ENCODE measurements around the gene METRNL. TPM values are rescaled to one million over a fixed set of nuclear protein-coding genes. Genes with fewer than 3 reads are reported as not detected.
A peak's percentile ranks its signal among the peaks of the same experiment; 100 is the strongest.
"Not testable (repeated sequence)": the region's sequence is repeated elsewhere in the genome, so short reads cannot be mapped to it uniquely, and the experiment has no call there.

METRNL gene
- total RNA-seq, 1 donor from 2014 or later: 4.7 TPM

DNA sequence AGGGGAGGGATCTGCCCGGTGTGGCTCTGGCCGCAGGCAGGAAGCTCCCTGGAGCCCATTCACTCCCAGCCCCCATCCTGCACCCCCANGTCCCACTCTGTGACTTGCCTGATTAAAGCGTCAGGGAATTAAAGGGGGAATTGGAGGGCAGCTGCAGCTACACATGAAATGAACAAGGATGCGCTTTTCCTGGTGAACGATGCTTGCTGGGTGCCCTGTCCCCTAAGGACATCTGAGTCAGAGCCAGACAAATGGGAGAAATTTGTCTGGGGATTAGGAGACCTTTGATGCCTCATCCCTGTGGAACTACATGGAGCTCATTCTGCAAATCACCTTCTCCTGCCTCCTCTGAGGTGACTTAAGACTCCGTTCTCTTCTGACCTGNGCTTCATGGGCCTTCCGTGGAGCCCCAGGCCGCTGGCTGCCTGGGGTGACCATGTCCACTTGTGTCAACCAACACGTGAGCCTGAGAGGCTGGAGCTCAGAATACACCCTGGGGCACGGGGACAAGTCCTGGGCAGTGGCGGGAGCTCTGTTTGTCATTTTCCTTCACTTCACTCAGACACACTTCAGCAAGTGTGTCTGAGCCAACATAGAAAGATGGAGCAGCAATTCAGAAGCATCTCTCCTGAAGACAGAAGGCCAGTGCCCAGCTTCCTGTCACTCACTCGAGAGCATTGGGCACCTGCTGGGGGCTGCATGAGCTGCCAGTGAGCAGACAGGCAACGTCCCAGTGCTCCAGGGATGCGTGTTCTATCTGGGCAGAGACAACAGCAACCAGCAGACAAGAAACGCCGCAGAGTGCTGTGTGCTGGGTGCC lies 54.1 kb downstream of the METRNL start:
- DNase-seq (ENCODE audit: low spot score) (peak; percentile 30), ATAC-seq (no peak)

DNA sequence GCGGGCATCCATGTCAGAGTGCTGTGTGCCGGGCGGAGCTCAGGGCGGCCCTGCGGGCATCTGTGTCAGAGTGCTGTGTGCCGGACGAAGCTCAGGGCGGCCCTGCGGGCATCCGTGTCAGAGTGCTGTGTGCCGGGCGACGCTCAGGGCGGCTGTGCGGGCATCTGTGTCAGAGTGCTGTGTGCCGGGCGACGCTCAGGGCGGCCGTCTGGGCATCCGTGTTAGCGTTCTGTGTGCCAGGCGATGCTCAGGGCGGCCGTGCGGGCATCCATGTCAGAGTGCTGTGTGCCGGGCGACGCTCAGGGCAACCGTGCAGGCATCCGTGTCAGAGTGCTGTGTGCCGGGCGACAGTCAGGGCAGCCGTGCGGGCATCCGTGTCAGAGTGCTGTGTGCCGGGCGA lies 55.0 kb downstream of the METRNL start:
- not testable (repeated sequence) for ATAC-seq; DNase-seq (ENCODE audit: low spot score)

DNA sequence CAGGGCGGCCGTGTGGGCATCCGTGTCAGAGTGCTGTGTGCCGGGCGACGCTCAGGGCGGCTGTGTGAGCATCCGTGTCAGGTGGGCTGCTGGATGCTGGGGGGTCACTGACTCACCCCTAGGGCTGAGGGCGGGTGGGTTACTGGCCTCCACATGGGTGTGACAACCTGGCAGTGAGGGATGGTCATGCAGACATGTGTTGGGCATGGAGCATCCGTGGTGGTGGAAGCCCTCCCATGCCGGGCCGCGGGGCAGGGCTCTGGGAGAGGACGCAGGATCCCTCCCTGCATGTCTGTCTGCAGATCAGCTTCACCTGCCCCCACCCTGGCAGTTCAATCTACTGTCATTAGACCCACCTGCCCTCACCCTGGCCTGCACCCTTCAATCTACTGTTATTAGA lies 56.3 kb downstream of the METRNL start:
- DNase-seq (ENCODE audit: low spot score) (peak; percentile 36), ATAC-seq (no peak)

DNA sequence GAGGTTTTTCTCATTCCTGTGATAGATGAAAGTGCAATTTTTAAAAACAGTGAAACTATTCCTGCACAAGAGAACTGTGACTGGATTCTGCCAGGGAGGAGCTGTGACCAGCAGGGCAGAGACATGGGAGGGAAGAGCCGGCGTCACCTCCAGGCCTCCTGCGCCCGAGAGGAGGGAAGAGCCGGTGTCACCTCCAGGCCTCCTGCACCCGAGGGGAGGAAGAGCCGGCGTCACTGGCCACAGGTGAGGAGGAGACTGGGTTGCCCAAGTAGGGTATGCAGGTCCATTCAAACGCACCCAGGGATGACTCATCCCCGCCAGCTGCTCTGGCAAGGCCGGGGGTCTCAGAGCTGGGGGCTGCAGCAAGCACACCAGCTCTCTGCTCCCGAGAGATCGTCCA lies 56.7 kb downstream of the METRNL start:
- peak; percentile 32 for DNase-seq (ENCODE audit: low spot score)
- ATAC-seq: no peak

DNA sequence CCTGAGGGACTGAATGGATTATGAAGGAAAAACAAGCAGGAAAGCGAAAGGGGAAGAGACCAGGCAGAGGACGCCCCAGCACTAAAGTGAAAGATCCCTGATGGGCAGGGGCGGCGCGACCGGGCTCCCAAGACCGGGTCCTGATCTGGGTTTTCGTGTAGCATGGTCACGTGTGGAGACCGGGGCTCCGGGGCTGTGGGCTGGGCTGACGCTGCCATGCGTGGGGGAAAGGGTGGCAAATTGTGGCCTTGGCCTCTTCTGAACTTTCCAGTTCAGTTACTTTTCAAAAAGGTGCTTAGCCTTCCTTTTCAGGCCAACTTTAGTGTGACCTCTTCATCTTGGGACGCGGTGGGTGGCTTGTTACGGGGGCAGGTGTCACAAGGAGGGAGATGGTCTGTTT lies 57.5 kb downstream of the METRNL start:
- DNase-seq (ENCODE audit: low spot score) (peak; percentile 41), ATAC-seq (no peak)

DNA sequence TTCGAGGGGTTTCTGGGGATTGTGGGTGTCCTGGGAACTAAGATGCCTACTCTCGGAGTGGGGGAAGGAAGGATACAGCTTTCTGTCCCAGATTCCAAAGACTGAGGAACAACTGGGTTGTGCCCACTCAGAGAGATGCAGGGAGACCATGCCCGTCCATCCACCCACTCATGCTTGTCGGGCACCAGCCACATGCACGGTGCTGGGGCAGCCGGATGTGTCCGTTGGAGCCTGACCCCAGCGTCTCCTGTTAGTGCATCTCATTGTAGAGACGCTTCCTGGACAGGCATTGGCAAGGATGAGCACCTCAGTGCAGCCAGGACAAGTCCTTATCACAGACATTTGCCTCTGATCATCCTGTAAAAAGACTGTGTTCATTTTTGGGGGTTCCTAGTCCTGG lies 58.1 kb downstream of the METRNL start:
- ATAC-seq (no peak), DNase-seq (ENCODE audit: low spot score) (peak; percentile 37)

DNA sequence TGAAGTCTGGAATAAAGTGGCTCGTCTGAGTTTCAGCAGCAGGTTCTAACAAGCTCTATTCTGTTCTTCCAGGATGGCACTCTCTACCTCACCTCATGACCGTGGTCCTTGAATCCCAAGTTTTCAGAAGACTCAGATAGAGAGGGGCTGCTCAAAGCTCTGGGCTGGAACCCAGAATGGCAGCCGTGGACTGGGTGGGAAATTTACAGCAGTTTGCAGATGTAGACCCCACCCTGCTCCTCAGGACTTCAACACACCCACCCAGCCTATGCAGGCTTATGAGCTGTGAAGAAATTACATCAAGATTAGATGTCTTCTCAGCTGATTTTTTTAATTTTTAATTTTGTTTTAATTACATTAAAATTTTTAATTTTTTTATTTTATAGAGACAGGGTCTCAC lies 59.4 kb downstream of the METRNL start:
- ATAC-seq: no peak
- DNase-seq (ENCODE audit: low spot score): no peak

DNA sequence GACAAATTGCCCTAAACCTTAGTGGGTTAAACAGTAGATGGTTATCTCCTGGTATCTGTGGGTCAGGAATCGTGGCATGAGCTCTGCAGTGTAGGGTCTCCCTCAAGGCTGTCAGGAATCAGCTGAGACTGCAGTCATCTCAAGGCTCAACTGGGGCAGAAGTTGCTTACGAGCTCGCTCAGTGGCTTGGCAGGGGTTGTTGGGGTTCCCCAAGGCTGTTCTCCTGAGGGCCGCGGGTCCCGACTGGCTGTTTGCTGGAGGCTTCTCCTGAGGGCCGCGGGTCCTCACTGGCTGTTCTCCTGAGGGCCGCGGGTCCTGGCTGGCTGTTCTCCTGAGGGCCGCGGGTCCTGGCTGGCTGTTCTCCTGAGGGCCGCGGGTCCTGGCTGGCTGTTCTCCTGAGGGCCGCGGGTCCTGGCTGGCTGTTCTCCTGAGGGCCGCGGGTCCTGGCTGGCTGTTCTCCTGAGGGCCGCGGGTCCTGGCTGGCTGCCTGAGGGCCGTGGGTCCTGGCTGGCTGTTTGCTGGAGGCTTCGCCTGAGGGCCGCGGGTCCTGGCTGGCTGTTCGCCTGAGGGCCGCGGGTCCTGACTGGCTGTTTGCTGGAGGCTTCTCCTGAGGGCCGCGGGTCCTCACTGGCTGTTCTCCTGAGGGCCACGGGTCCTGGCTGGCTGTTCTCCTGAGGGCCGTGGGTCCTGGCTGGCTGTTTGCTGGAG lies 60.3 kb downstream of the METRNL start:
- peak; percentile 18 for DNase-seq (ENCODE audit: low spot score)
- not testable (repeated sequence) for ATAC-seq

DNA sequence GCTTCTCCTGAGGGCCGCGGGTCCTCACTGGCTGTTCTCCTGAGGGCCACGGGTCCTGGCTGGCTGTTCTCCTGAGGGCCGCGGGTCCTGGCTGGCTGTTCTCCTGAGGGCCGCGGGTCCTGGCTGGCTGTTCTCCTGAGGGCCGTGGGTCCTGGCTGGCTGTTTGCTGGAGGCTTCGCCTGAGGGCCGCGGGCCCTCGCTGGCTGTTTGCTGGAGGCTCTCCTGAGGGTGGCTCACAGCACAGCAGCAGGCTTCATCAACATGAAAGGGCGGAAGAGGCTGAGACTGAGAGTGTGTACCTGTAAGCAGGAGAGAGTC lies 60.8 kb downstream of the METRNL start:
- not testable (repeated sequence) for DNase-seq (ENCODE audit: low spot score)

DNA sequence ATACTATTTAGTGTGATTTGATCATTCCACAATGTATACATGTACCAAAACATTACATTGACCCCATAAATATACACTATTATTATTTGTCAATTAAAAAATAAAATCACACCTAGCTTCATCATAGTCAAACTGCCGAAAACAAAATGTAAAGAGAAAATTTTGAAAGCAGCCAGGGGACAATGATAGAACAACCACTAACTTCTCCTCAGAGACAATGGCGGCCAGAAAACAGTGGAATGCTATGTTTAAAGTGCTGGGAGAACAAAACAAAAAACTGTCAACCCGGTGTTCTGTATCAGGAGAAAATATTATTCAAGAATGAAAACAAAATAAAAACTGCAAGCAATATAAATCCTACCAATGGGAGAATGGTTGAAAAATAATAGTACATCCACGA lies 63.2 kb downstream of the METRNL start:
- no peak for DNase-seq (ENCODE audit: low spot score)
- no peak for ATAC-seq

More for the DNA sequence above, 60.8 kb downstream of the METRNL start:
- not testable (repeated sequence) for ATAC-seq

DNA sequence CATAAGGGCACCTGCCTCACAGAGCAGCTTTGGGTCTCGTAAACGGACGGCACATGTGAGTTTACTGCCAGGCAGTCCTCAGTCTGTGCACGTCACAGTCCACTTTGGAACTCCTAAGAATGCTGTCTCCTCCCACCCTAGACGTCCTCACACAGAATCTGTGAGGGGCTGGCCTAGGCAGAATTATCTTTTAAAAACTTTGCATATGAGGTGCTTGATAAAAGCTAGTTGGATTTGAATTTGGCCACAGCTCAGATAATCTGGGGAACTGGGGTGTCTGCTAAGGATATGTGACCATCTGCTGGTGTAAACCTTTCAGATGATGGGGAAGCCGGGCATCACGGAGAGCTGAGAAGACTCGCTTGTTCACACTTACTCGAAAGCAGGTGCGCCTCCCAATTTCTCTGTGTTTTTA lies 64.4 kb downstream of the METRNL start:
- ATAC-seq (no peak), DNase-seq (ENCODE audit: low spot score) (peak; percentile 33)

Other genes starting within 250 kb of the METRNL start
- 0.08 TPM for gene ZNF750, start 239.6 kb upstream of the METRNL start, total RNA-seq